ENCODE results near the gene NUTM2B. TPM values are rescaled to one million over a fixed set of nuclear protein-coding genes. Genes with fewer than 3 reads are reported as not detected.
"Not testable (repeated sequence)": the region's sequence is repeated elsewhere in the genome, so short reads cannot be mapped to it uniquely, and the experiment has no call there.

Gene NUTM2B
- total and polyA plus RNA-seq, 4 donors, result 0.42 to 1.2 (median 1.0) TPM; not detected in 1

- WGBS, 2 donors, result 94% methylated on average over 4 of the region's 4 CpGs
Observed at GRCh38 chr10:79686595-79686994, 16.4 kb upstream of the NUTM2B start.

DNA sequence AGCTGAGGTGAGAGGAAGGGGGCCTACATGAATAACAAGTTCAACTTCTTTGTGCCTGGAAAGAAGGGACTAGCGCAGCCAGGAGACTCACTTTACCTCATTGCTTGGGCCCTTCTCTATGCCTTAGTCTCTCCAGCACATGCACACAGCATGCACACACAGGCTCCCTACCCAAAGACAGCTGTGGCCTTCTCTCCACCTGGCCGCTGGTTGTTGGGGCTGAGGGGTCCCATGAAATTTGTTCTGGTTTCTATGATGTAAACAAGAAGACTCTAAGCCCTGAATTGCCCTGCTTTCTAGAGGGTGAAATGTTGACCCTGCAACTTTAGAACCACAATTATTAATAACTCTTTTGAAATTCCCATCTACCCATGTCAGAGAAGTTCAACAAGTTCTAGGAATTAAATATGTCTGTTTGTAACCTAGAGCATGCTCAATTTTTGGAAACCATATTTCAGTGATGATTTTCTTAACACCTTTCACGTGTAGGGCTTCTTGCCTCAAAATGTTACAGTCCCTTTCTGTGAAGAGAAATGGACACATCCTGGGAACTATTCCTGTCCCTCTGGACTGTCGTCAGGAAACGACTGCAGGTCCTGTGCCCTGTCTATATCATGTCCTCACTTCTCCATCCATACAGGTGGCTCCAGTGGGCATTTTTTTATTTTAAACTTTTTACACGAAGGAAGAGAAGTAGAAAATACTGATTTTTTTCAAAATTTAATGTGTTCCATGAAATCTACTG, 15.4 kb upstream of the NUTM2B start:
- H3K4me3 ChIP-seq (ENCODE audit: low read length in 2 of 2); H3K36me3 ChIP-seq (ENCODE audit: control insufficient read depth in 1 of 2, insufficient read depth in 2 of 2, low read length in 1 of 2); ATAC-seq (ENCODE audit: low FRiP score); intact Hi-C loops (cut with DNase I); H3K27ac ChIP-seq (ENCODE audit: low read depth in 1 of 2, low read length in 2 of 2); H3K9me3 ChIP-seq (ENCODE audit: control insufficient read depth, low read length); H3K4me1 ChIP-seq (ENCODE audit: control insufficient read depth in 1 of 2, insufficient read depth in 2 of 2, low read length in 2 of 2); H3K27me3 ChIP-seq (ENCODE audit: control insufficient read depth in 1 of 2, insufficient read depth in 2 of 2, low read length in 1 of 2); DNase-seq: not testable (repeated sequence)
- 82 to 87% methylated on average over 6 of the region's 6 CpGs for WGBS, 2 donors

More at GRCh38 chr10:79686595-79686994, 16.4 kb upstream of the NUTM2B start:
- H3K27ac ChIP-seq (ENCODE audit: low read depth in 1 of 2, low read length in 2 of 2); H3K4me3 ChIP-seq (ENCODE audit: low read length in 2 of 2); H3K4me1 ChIP-seq (ENCODE audit: control insufficient read depth in 1 of 2, insufficient read depth in 2 of 2, low read length in 2 of 2); intact Hi-C loops (cut with DNase I); ATAC-seq (ENCODE audit: low FRiP score); H3K9me3 ChIP-seq (ENCODE audit: control insufficient read depth, low read length); H3K27me3 ChIP-seq (ENCODE audit: control insufficient read depth in 1 of 2, insufficient read depth in 2 of 2, low read length in 1 of 2); H3K36me3 ChIP-seq (ENCODE audit: control insufficient read depth in 1 of 2, insufficient read depth in 2 of 2, low read length in 1 of 2): not testable (repeated sequence)
- peak in 1 of 2 donors; percentile 37 for DNase-seq

DNA sequence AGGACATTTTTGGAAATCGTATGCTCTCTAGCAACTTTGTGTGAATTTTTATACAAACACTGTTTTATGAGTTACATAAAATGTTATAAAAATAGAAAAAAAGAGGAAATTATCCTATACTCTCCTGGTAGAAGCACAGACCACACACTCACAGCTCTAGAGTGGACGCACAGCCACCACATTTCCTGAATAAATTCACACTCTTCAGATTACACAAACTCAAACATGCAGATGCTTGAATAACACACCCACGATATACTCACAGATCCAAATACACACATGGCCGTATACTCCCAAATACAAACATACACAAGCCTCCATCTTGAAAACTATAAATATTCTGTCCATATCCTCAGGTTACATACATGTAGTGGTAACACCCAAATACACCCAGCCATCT, 14.2 kb upstream of the NUTM2B start:
- DNase-seq; H3K27ac ChIP-seq (ENCODE audit: low read depth in 1 of 2, low read length in 2 of 2); H3K27me3 ChIP-seq (ENCODE audit: control insufficient read depth in 1 of 2, insufficient read depth in 2 of 2, low read length in 1 of 2); H3K4me1 ChIP-seq (ENCODE audit: control insufficient read depth in 1 of 2, insufficient read depth in 2 of 2, low read length in 2 of 2); ATAC-seq (ENCODE audit: low FRiP score); H3K4me3 ChIP-seq (ENCODE audit: low read length in 2 of 2); H3K36me3 ChIP-seq (ENCODE audit: control insufficient read depth in 1 of 2, insufficient read depth in 2 of 2, low read length in 1 of 2); H3K9me3 ChIP-seq (ENCODE audit: control insufficient read depth, low read length); intact Hi-C loops (cut with DNase I): not testable (repeated sequence)
- 83 to 85% methylated on average over 4 of the region's 4 CpGs for WGBS, 2 donors

DNA sequence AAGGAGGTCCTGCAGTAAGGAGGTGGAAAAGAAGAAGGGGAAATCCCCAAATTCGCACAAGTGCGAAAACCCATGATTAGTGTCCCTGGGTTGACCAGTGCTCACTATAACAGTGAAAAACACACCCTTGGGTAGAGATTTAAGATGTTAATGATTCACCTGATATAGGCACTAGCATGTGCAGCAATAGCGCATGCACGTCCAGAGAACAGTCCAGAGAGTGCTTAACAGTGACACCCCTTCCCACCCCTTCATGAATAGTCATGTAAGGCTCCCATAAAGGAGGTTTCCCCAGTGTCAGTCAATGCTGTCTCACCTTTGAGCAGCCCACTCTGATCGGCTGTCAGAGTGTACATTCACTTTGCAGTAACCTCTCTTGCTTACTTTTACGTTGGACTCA, 6.4 kb upstream of the NUTM2B start:
- DNase-seq; H3K9me3 ChIP-seq (ENCODE audit: control insufficient read depth, low read length); H3K27ac ChIP-seq (ENCODE audit: low read depth in 1 of 2, low read length in 2 of 2); ATAC-seq (ENCODE audit: low FRiP score); H3K4me1 ChIP-seq (ENCODE audit: control insufficient read depth in 1 of 2, insufficient read depth in 2 of 2, low read length in 2 of 2); H3K36me3 ChIP-seq (ENCODE audit: control insufficient read depth in 1 of 2, insufficient read depth in 2 of 2, low read length in 1 of 2); H3K4me3 ChIP-seq (ENCODE audit: low read length in 2 of 2); intact Hi-C loops (cut with DNase I); H3K27me3 ChIP-seq (ENCODE audit: control insufficient read depth in 1 of 2, insufficient read depth in 2 of 2, low read length in 1 of 2): not testable (repeated sequence)
- WGBS, 2 donors, result 89 to 93% methylated on average over 2 of the region's 6 CpGs

GRCh38 chr10:79697141-79697540, 5.9 kb upstream of the NUTM2B start:
- H3K4me3 ChIP-seq (ENCODE audit: low read length in 2 of 2); H3K27me3 ChIP-seq (ENCODE audit: control insufficient read depth in 1 of 2, insufficient read depth in 2 of 2, low read length in 1 of 2); DNase-seq; ATAC-seq (ENCODE audit: low FRiP score); H3K27ac ChIP-seq (ENCODE audit: low read depth in 1 of 2, low read length in 2 of 2); H3K9me3 ChIP-seq (ENCODE audit: control insufficient read depth, low read length); H3K36me3 ChIP-seq (ENCODE audit: control insufficient read depth in 1 of 2, insufficient read depth in 2 of 2, low read length in 1 of 2); H3K4me1 ChIP-seq (ENCODE audit: control insufficient read depth in 1 of 2, insufficient read depth in 2 of 2, low read length in 2 of 2); intact Hi-C loops (cut with DNase I): not testable (repeated sequence)
- WGBS, 2 donors, result 50 to 100% methylated on average over 1 of the region's 5 CpGs

DNA sequence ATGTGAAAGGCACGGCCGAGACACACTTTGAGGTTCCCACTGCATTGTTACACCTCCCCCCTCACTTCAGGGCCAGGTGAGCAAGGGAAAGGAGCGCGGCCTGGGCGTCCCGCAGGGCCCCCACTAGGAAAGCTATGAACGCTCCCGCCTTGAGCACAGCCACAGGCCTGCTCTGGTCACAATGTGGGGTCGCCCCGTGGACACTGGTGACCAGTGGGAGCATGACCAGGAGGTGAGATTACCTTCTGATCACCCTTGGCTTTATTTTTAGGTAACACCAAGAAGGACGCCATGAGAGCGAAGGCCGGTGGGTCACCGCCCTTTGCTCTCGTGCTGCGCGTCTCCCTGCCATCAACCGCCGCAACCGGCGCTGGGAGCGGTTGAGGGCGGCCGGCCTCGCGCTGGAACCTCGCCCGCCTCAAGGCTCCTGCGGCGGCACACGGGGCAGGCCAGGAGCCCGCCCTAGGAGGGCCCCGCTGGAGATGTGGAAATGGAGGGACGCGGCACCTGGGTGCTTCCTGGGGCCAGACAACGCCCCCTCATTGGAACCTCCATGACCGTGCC, 2.6 kb upstream of the NUTM2B start:
- DNase-seq; H3K4me3 ChIP-seq (ENCODE audit: low read length in 2 of 2); ATAC-seq (ENCODE audit: low FRiP score); H3K36me3 ChIP-seq (ENCODE audit: control insufficient read depth in 1 of 2, insufficient read depth in 2 of 2, low read length in 1 of 2); H3K4me1 ChIP-seq (ENCODE audit: control insufficient read depth in 1 of 2, insufficient read depth in 2 of 2, low read length in 2 of 2); H3K9me3 ChIP-seq (ENCODE audit: control insufficient read depth, low read length); H3K27me3 ChIP-seq (ENCODE audit: control insufficient read depth in 1 of 2, insufficient read depth in 2 of 2, low read length in 1 of 2); intact Hi-C loops (cut with DNase I); H3K27ac ChIP-seq (ENCODE audit: low read depth in 1 of 2, low read length in 2 of 2): not testable (repeated sequence)
- 78 to 83% methylated on average over 26 to 34 of the region's 37 CpGs for WGBS, 2 donors

GRCh38 chr10:79707017-79707416, 4.0 kb downstream of the NUTM2B start:
- H3K27me3 ChIP-seq (ENCODE audit: control insufficient read depth in 1 of 2, insufficient read depth in 2 of 2, low read length in 1 of 2); H3K4me3 ChIP-seq (ENCODE audit: low read length in 2 of 2); intact Hi-C loops (cut with DNase I); H3K36me3 ChIP-seq (ENCODE audit: control insufficient read depth in 1 of 2, insufficient read depth in 2 of 2, low read length in 1 of 2); H3K27ac ChIP-seq (ENCODE audit: low read depth in 1 of 2, low read length in 2 of 2); H3K4me1 ChIP-seq (ENCODE audit: control insufficient read depth in 1 of 2, insufficient read depth in 2 of 2, low read length in 2 of 2); H3K9me3 ChIP-seq (ENCODE audit: control insufficient read depth, low read length); ATAC-seq (ENCODE audit: low FRiP score): not testable (repeated sequence)
- DNase-seq, result peak in 1 of 2 donors; percentile 39
- WGBS, 2 donors, result 94% methylated on average over 8 of the region's 8 CpGs; no CpG with 5 or more reads in 1 of the 2 donors

DNA sequence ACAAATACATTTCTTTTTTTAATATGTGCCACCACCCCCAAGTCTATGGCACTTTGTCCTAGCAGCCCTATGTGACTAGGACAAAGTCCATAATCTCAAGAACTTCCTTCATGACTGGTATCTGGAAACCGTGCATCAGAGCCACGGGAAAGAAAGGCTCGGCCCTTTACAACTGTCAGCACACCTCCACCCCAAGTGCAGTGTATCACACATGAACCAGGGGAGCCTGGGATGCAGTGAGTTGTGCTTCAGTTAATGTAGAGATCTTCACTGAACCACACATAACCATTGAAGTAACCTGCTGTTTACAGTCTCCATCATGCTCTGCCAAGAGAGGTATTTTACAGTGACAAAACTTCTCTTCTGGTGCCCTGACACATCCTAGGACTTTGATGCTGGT, 11.9 kb downstream of the NUTM2B start:
- 100% methylated on average over 2 of the region's 3 CpGs; no CpG with 5 or more reads in 1 of the 2 donors for WGBS, 2 donors
- intact Hi-C loops (cut with DNase I); H3K36me3 ChIP-seq (ENCODE audit: control insufficient read depth in 1 of 2, insufficient read depth in 2 of 2, low read length in 1 of 2); H3K4me1 ChIP-seq (ENCODE audit: control insufficient read depth in 1 of 2, insufficient read depth in 2 of 2, low read length in 2 of 2); H3K27ac ChIP-seq (ENCODE audit: low read depth in 1 of 2, low read length in 2 of 2); H3K9me3 ChIP-seq (ENCODE audit: control insufficient read depth, low read length); H3K4me3 ChIP-seq (ENCODE audit: low read length in 2 of 2); DNase-seq; ATAC-seq (ENCODE audit: low FRiP score); H3K27me3 ChIP-seq (ENCODE audit: control insufficient read depth in 1 of 2, insufficient read depth in 2 of 2, low read length in 1 of 2): not testable (repeated sequence)
